Stomach (tissue), 9 donors: ENCODE results near the gene SARS2. TPM values are rescaled to one million over a fixed set of nuclear protein-coding genes. Genes with fewer than 3 reads are reported as not detected.
"Not testable (repeated sequence)": the region's sequence is repeated elsewhere in the genome, so short reads cannot be mapped to it uniquely, and the experiment has no call there.

ENCODE experiments used
- DNase-seq, 2 donors: peaks; one replicate each; pipeline versions ENCODE4 v3.0.0 to v3.0.0-alpha.2; 2013 to 2019
- H3K27ac ChIP-seq, 5 donors: fragments of 200-600 bp in 4 of 5; sonication (generic) in 4 of 5; one replicate each; pipeline ENCODE4 v1.5.1; 2013 to 2019; ENCODE audit warnings: mild to moderate bottlenecking in 1 of 5, moderate library complexity in 1 of 5
- H3K27me3 ChIP-seq, 3 donors: fragments of 200-600 bp; sonication (generic); one replicate each; pipeline ENCODE4 v1.5.1; 2017 to 2019; ENCODE audit warnings: mixed run types in 1 of 3
- H3K36me3 ChIP-seq, 4 donors: fragments of 200-600 bp; sonication (generic); 1 replicate in 3 of 4; 2 replicates in 1 of 4; pipeline ENCODE4 v1.5.1; 2016 to 2019
- H3K4me1 ChIP-seq, 4 donors: fragments of 200-600 bp; sonication (generic); one replicate each; pipeline ENCODE4 v1.5.1; 2016 to 2019
- H3K4me3 ChIP-seq, 4 donors: fragments of 200-600 bp; sonication (generic) in 3 of 4; one replicate each; pipeline ENCODE4 v1.5.1; 2016 to 2019; ENCODE audit warnings: mild to moderate bottlenecking in 1 of 4
- H3K9me3 ChIP-seq, 4 donors: fragments of 200-600 bp; sonication (generic); one replicate each; pipeline ENCODE4 v1.5.1; 2016 to 2019
- CTCF ChIP-seq, 7 experiments: fragments of 450-650 bp in 4 of 7; fragments of 200-600 bp in 3 of 7; sonication (generic) in 3 of 7; IDR thresholded peaks; one replicate each; pipeline ENCODE4 v1.5.1; 2016 to 2019; ENCODE audit warnings: antibody characterized with exemption in 7 of 7, control low read depth in 2 of 7, mild to moderate bottlenecking in 1 of 7
- EP300 ChIP-seq: sonication (generic); formaldehyde crosslinking; IDR thresholded peaks from one replicate; pipeline ENCODE4 v1.6.1; 2017; ENCODE audit warnings: antibody characterized with exemption
- POLR2A ChIP-seq, 4 donors: fragments of 450-650 bp; IDR thresholded peaks; one replicate each; pipeline ENCODE4 v1.6.1; 2016; ENCODE audit warnings: antibody characterized with exemption in 4 of 4, control low read depth in 2 of 4, mild to moderate bottlenecking in 1 of 4, moderate library complexity in 1 of 4
- POLR2AphosphoS5 ChIP-seq, 3 donors: sonication (generic); formaldehyde crosslinking; IDR thresholded peaks; one replicate each; pipeline ENCODE4 v1.6.1; 2016; ENCODE audit warnings: antibody characterized with exemption in 3 of 3
- WGBS, 5 donors: extraction: QIAGEN DNeasy Blood & Tissue Kit in 3 of 5; methylation state at CpG; one replicate each; pipeline versions ENCODE4 v1.1.5 to v1.1.7; 2013 to 2018; 5-methylcytosine and 5-hydroxymethylcytosine counted together
- intact Hi-C: fragments of 100-400 bp; cut with DNase I; formaldehyde crosslinking; loops from one replicate; pipeline ENCODE4 v1.15.1; 2023; ENCODE audit warnings: low total_unique reads
- polyA plus RNA-seq, 3 donors: library from polyadenylated mRNA; stranded (reverse); fragments of 200-250 nt; gene quantifications; one replicate each; pipeline ENCODE4 v1.2.3, GENCODE V29; 2013
- total RNA-seq, 5 donors: library from RNA; depleted of rRNA; stranded (reverse); fragments of >200 nt; gene quantifications; one replicate each; pipeline versions ENCODE4 v1.1.0 to v1.2.3, GENCODE V29; 2014 to 2016
- donor health status: healthy with polysubstance abuse.
- donor health status: Bipolar disorder and iron deficiency.
- donor health status: healthy.

Gene SARS2
- total and polyA plus RNA-seq, 8 donors, result 4.9 to 59.4 (median 27.7) TPM; not detected in 1

GRCh38 chr19:38942471-38943181 lies 12.1 kb upstream of the SARS2 start:
- no peak for DNase-seq
- intact Hi-C loops, result no loop called here
- TF ChIP-seq POLR2AphosphoS5 (IDR thresholded peaks at IDR 0.05) (no peak), CTCF (IDR thresholded peaks at IDR 0.05) (no peak), POLR2A (IDR thresholded peaks at IDR 0.05) (no peak)

DNA sequence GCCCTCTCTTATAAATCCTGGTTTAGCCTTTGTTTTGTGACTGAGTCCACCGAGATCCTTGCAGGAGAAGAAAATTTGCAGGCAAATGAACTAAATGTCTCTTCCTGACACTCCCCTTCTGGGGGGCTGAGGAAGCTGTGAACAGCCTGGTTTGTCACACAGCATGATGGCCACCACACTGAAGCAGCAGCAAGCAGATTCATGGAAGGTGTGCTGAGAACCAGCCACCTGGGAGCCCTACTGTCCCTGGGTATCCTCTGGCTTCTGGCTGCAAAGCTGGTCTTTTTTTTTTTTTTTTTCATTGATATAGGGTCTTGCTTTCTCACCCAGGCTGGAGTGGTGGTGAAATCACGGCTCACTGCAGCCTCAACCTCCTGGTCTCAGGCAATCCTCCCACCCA lies 11.4 kb upstream of the SARS2 start:
- Histone ChIP-seq H3K36me3 (peaks cover 0 to 29% (median 15%) of the 10 kb centered on the region in 4 donors), H3K27ac (no peak overlapping the region), H3K9me3 (no peaks in the 10 kb centered on the region), H3K27me3 (no peaks in the 10 kb centered on the region), H3K4me3 (no peak overlapping the region), H3K4me1 (peaks cover 0 to 6% (median 0%) of the 10 kb centered on the region in 4 donors)
- TF ChIP-seq POLR2AphosphoS5 (IDR thresholded peaks at IDR 0.05) (no peak), POLR2A (IDR thresholded peaks at IDR 0.05) (no peak), EP300 (no peak), CTCF (IDR thresholded peaks at IDR 0.05) (no peak)
- 78 to 100% (median 89%) methylated on average over 2 of the region's 2 CpGs for whole genome bisulfite sequencing, 5 donors
- DNase-seq, result no peak
- intact Hi-C loops, result no loop called here

More at GRCh38 chr19:38942471-38943181, 12.1 kb upstream of the SARS2 start:
- H3K4me3 ChIP-seq, result no peak overlapping the region
- no peaks in the 10 kb centered on the region for H3K27me3 ChIP-seq
- peaks cover 0 to 6% (median 0%) of the 10 kb centered on the region in 4 donors for H3K4me1 ChIP-seq
- H3K36me3 ChIP-seq, result peaks cover 0 to 33% (median 17%) of the 10 kb centered on the region in 4 donors
- no peaks in the 10 kb centered on the region for H3K9me3 ChIP-seq
- 83 to 91% (median 89%) methylated on average over 20 of the region's 20 CpGs for WGBS, 5 donors
- no peak overlapping the region for H3K27ac ChIP-seq

DNA sequence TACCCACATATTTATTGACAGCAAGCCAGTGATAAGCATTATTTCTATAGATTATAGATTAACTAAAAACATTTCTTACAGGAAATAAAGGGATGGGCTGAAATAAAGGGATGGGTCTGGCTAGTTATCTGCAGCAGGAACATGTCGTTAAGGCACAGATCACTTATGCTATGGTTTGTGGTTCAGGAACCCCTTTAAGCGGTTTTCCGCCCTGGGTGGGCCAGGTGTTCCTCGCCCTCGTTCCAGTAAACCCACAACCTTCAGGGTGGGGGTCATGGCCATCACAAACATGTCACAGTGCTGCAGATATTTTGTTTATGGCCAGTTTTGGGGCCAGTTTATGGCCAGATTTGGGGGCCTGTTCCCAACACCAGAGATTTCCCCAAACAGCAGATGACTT lies 10.9 kb upstream of the SARS2 start:
- peaks cover 0 to 24% (median 11%) of the 10 kb centered on the region in 4 donors for H3K36me3 ChIP-seq
- DNase-seq, H3K27ac ChIP-seq, H3K27me3 ChIP-seq, H3K9me3 ChIP-seq, H3K4me1 ChIP-seq, intact Hi-C loops, H3K4me3 ChIP-seq: not testable (repeated sequence)
- WGBS, 5 donors, result 77 to 85% (median 83%) methylated on average over 5 of the region's 5 CpGs

GRCh38 chr19:38939957-38940356 lies 9.4 kb upstream of the SARS2 start:
- Histone ChIP-seq H3K27me3 (no peaks in the 10 kb centered on the region), H3K4me1 (peaks cover 0 to 6% (median 0%) of the 10 kb centered on the region in 4 donors), H3K36me3 (peaks cover 0 to 13% (median 6%) of the 10 kb centered on the region in 4 donors), H3K9me3 (peaks cover 0 to 8% (median 0%) of the 10 kb centered on the region in 4 donors), H3K4me3 (no peak overlapping the region), H3K27ac (peak overlapping the region in 2 of 5 donors; percentile 14 to 39)
- no peak for DNase-seq
- intact Hi-C loops, result no loop called here
- 19 to 30% (median 28%) methylated on average over 5 of the region's 5 CpGs for WGBS, 5 donors
- no peak for TF ChIP-seq EP300
- no peak for TF ChIP-seq CTCF (IDR thresholded peaks at IDR 0.05)
- TF ChIP-seq POLR2AphosphoS5 (IDR thresholded peaks at IDR 0.05), result no peak
- TF ChIP-seq POLR2A (IDR thresholded peaks at IDR 0.05), result no peak

DNA sequence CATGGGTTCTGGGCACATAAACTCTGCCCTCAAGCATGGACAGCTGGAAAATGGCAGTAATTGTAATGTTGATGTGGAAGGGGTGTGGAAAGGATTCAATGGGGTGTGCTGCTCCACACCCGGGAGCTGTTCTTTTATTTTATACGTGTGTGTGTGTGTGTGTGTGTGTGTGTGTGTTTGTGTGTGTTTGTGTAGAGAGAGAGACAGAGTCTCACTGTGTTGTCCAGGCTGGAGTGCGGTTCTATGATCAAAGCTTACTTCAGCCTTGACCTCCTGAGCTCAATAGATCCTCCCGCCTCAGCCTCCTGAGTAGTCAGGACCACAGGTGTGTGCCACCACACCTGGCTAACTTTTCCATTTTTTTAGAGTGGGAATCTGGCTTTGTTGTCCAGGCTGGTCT lies 3.0 kb upstream of the SARS2 start:
- Histone ChIP-seq H3K4me3 (no peak overlapping the region), H3K27me3 (no peaks in the 10 kb centered on the region), H3K27ac (no peak overlapping the region), H3K9me3 (peaks cover 0 to 10% (median 0%) of the 10 kb centered on the region in 4 donors), H3K36me3 (peaks cover 8 to 32% (median 16%) of the 10 kb centered on the region in 4 donors), H3K4me1 (peaks cover 20 to 40% (median 32%) of the 10 kb centered on the region in 4 donors)
- intact Hi-C loops, result no loop called here
- DNase-seq, result no peak
- 57 to 97% (median 91%) methylated on average over 4 of the region's 4 CpGs for WGBS, 5 donors
- TF ChIP-seq CTCF (IDR thresholded peaks at IDR 0.05) (no peak), POLR2AphosphoS5 (IDR thresholded peaks at IDR 0.05) (no peak)
